Peyer's patch (tissue), 4 donors: ENCODE data around the gene SULT2B1.

Experiments used
- CTCF ChIP-seq, 6 experiments: fragments of 450-650 bp in 4 of 6; fragments of 200-600 bp in 2 of 6; sonication (generic) in 1 of 6; IDR thresholded peaks; one replicate each; pipeline ENCODE4 v1.5.1; 2017 to 2019; ENCODE audit warnings: antibody characterized with exemption in 6 of 6, mild to moderate bottlenecking in 3 of 6, moderate library complexity in 1 of 6
- POLR2A ChIP-seq, 2 donors: fragments of 450-650 bp; IDR thresholded peaks; one replicate each; pipeline ENCODE4 v1.5.1; 2017; ENCODE audit warnings: antibody characterized with exemption in 2 of 2, mild to moderate bottlenecking in 2 of 2, moderate library complexity in 2 of 2

DNA sequence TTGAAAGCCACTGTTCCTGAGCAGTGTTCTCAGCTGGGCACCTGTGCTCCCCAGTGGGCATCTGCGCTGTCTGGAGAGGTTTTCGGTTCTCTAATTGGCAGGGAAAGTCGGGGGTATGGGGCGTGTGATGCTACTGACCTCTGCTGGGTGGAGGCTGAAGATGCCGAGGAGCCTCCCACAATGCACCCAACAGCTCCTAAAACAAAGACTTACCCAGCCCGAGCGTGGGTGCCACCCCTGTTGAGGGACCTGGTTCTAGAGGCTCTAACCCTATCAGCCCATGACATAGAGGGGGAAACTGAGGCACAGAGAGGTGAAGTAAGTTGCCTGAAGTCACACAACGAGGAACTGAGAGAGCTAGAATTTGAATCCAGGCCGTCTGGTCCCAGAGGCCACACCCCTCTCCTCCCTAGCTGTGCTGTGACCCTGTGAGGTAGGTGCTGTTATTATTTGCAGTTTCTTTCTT is 56.9 kb downstream of the SULT2B1 start:
- TF ChIP-seq POLR2A (IDR thresholded peaks at IDR 0.05): no peak
- TF ChIP-seq CTCF (IDR thresholded peaks at IDR 0.05): peak; percentile 24 to 67 (median 46)
